T47D (cell line): Measurements from ENCODE around the gene AFMID.

Source experiments
- DNase-seq, 2 experiments: peaks; one replicate each; pipeline versions ENCODE4 v3.0.0 to v3.0.0-alpha.2; 2011 to 2012; ENCODE audit warnings: low read depth in 1 of 2, low spot score in 1 of 2
- JUND ChIP-seq: IDR thresholded peaks from 2 replicates; pipeline ENCODE4 v1.6.1; 2012; ENCODE audit warnings: low read depth
- in situ Hi-C: cut with HindIII; loops from 2 replicates; pipeline ENCODE4 v1.10.0; 2016; ENCODE audit warnings: low sequenced_read_pairs, low pct_unique_long_range_greater_than_20kb

The AFMID gene

GRCh38 chr17:78255029-78255656 is 68.0 kb downstream of the AFMID start:
- TF ChIP-seq JUND, result no peak
- no peak for DNase-seq
- in situ Hi-C loops, result no loop called here

- DNase-seq, result no peak
- in situ Hi-C loops, result no loop called here
- TF ChIP-seq JUND, result no peak
Measured at GRCh38 chr17:78255953-78256706, 69.0 kb downstream of the AFMID start.

- in situ Hi-C loops, result no loop called here
- TF ChIP-seq JUND, result no peak
- DNase-seq, result no peak
Measured at GRCh38 chr17:78256707-78257591, 69.8 kb downstream of the AFMID start.
